Naive thymus-derived CD8-positive, alpha-beta T cell (primary cell): Measurements from ENCODE around the gene C4B. TPM values are rescaled to one million over a fixed set of nuclear protein-coding genes. Genes with fewer than 3 reads are reported as not detected.
"Not testable (repeated sequence)": the region's sequence is repeated elsewhere in the genome, so short reads cannot be mapped to it uniquely, and the experiment has no call there.

Source experiments
- ATAC-seq, 2 donors: fragments of 150-1000 bp; cut with Tn5 transposase in 1 of 2; sonication (Bioruptor Pico), chemical (Tn5 transposase) in 1 of 2; 1 replicate in 1 of 2; 2 replicates in 1 of 2; pipeline ENCODE4 v1.10.0; 2021; ENCODE audit warnings: mild to moderate bottlenecking in 2 of 2, moderate library complexity in 2 of 2
- POLR2A ChIA-PET: fragments of 350-600 bp; sonication (Branson Sonifier 250); formaldehyde crosslinking; loops from one replicate; lab custom pipeline; 2021; ENCODE audit warnings: antibody characterized with exemption; lab: Charles Lee
- DNase-seq, 10 donors: peaks; one replicate each; pipeline versions ENCODE4 v3.0.0 to v3.0.0-alpha.2; 2020 to 2022
- H3K27ac Mint-ChIP-seq, 10 donors: one replicate each; pipeline ENCODE4 v1.8.0; 2020 to 2022; ENCODE audit warnings: mild to moderate bottlenecking in 10 of 10, mixed read lengths in 10 of 10, moderate library complexity in 4 of 10, inconsistent platforms in 1 of 10
- H3K27me3 Mint-ChIP-seq, 5 donors: one replicate each; pipeline ENCODE4 v1.8.0; 2021 to 2022; ENCODE audit warnings: mixed read lengths in 5 of 5
- H3K36me3 Mint-ChIP-seq, 3 donors: one replicate each; pipeline ENCODE4 v1.8.0; 2020 to 2022; ENCODE audit warnings: mixed read lengths in 3 of 3, mild to moderate bottlenecking in 2 of 3, inconsistent platforms in 1 of 3
- H3K4me1 Mint-ChIP-seq, 4 donors: one replicate each; pipeline ENCODE4 v1.8.0; 2021 to 2022; ENCODE audit warnings: mixed read lengths in 4 of 4
- H3K4me3 Mint-ChIP-seq, 10 donors: one replicate each; pipeline ENCODE4 v1.8.0; 2020 to 2022; ENCODE audit warnings: mild to moderate bottlenecking in 10 of 10, mixed read lengths in 10 of 10, moderate library complexity in 6 of 10, inconsistent platforms in 1 of 10
- H3K9me3 Mint-ChIP-seq, 9 donors: one replicate each; pipeline ENCODE4 v1.8.0; 2020 to 2022; ENCODE audit warnings: mixed read lengths in 9 of 9, mild to moderate bottlenecking in 3 of 9, inconsistent platforms in 1 of 9, moderate library complexity in 1 of 9
- polyA plus RNA-seq, 3 donors: library from polyadenylated mRNA; unstranded; fragments of 300-500 nt; fragmentation: Illumina TruSeq; gene quantifications; one replicate each; pipeline ENCODE4 v1.2.3, GENCODE V29; 2021
- total RNA-seq, 8 experiments: library from RNA in 2 of 8; stranded (reverse) in 2 of 8; gene quantifications; one replicate each; pipeline ENCODE4 v1.2.3 and lab custom pipeline; 2021 to 2026

The C4B gene
- total and polyA plus RNA-seq, 5 experiments from 2014 or later: 0.31 to 8.7 (median 7.7) TPM; not detected in 2

DNA sequence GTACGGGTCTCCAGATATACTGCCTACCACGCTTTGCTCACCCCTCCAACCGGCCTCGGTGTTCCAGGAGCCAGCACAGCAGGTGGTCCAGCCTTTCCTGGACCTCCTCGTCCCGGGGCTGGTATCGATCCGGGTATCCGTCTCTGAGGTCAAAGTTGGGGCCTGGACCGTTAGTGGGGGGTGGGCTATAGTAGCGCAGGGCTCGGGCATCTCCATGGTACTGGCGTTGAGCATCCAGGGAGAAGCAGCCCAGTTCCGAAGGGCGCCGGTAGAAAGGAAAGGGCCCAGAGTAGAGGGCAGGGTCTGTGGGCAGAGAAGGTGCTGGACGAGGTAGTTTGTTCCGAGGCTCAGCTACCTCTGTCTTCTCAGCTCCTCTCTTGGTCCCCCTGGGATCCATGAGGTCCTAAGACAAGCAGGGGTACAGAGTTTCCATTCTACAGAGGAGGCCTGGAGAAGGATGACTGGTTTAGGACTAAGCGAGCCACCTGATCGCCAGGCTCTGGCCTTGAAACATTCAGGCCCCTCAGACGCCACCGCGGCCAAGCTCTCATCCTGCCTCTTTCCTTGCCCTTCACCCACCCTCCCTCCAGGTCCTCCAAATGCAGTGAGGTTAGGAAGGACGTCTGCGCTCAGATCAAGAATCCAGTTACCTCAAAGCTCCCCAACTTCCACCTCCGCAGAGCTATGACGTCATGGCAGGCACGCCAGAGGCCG, 43.2 kb upstream of the C4B start:
- Mint-ChIP-seq H3K27ac (peak overlapping the region; percentile 97 to 100 (median 100)), H3K36me3 (peaks cover 0 to 35% (median 0%) of the 10 kb centered on the region in 3 donors), H3K4me3 (peak overlapping the region; percentile 94 to 99 (median 98)), H3K27me3 (peaks cover 0 to 4% (median 0%) of the 10 kb centered on the region in 5 donors), H3K9me3 (no peaks in the 10 kb centered on the region), H3K4me1 (peaks cover 31 to 46% (median 45%) of the 10 kb centered on the region in 4 donors)
- DNase-seq (peak in 1 of 10 donors; percentile 0), ATAC-seq (peak in 1 of 2 donors; percentile 65)
- POLR2A ChIA-PET: interaction anchor here (0.5 to 5.6 kb wide), 16 partner anchors 11 to 874 kb away, joined by 3 to 119 read pairs (median 4); partner anchors contain the start of genes ABHD16A, BAG6, DDAH2 and DDX39B

DNA sequence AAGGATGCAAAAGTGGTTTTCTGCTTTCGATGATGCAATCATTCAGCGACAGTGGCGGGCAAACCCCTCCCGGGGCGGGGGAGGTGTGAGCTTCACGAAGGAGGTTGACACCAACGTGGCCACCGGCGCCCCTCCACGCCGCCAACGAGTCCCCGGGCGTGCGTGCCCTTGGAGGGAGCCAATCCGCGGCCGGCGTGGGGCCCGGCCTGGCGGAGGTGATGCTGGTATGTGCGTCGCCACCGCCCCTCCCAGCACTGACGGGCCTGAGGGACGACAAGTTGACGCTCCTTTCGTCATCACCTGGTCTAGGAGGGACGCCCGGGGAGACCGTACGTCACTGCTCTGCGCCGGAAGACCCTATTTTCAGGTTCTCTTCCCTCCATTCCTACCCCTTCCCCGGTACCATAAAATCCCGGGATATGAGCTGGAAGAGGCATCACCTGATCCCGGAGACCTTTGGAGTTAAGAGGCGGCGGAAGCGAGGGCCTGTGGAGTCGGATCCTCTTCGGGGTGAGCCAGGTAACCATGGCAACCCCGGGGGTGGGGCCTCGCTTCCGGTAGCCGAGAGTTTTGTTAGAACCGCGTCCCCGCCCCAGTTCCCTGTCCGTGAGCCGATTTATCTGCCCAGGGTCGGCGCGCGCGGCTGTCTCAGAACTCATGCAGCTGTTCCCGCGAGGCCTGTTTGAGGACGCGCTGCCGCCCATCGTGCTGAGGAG, 42.4 kb upstream of the C4B start, which contains the start of gene DXO:
Gene DXO (minus strand): TSS at position 146 of the 716 bp plus-strand sequence. CDS start 463 bp downstream, outside the sequence.
- peak within 1 kb of the TSS; percentile 94 to 99 (median 98) for H3K4me3 Mint-ChIP-seq
- peak; percentile 87 to 90 for ATAC-seq
- peaks cover 29 to 46% (median 42%) of the 10 kb centered on the region in 4 donors for H3K4me1 Mint-ChIP-seq
- DNase-seq: peak; percentile 89 to 100 (median 99)
- H3K27me3 Mint-ChIP-seq: peaks cover 0 to 4% (median 0%) of the 10 kb centered on the region in 5 donors
- peaks cover 0 to 31% (median 0%) of the 10 kb centered on the region in 3 donors for H3K36me3 Mint-ChIP-seq
- POLR2A ChIA-PET: interaction anchor here (0.5 to 5.6 kb wide), 17 partner anchors 12 to 873 kb away, joined by 3 to 119 read pairs (median 4); partner anchors contain the start of genes ABHD16A, BAG6, DDAH2 and DDX39B
- peak within 1 kb of the TSS; percentile 97 to 100 (median 100) for H3K27ac Mint-ChIP-seq
- H3K9me3 Mint-ChIP-seq: no peaks in the 10 kb centered on the region

DNA sequence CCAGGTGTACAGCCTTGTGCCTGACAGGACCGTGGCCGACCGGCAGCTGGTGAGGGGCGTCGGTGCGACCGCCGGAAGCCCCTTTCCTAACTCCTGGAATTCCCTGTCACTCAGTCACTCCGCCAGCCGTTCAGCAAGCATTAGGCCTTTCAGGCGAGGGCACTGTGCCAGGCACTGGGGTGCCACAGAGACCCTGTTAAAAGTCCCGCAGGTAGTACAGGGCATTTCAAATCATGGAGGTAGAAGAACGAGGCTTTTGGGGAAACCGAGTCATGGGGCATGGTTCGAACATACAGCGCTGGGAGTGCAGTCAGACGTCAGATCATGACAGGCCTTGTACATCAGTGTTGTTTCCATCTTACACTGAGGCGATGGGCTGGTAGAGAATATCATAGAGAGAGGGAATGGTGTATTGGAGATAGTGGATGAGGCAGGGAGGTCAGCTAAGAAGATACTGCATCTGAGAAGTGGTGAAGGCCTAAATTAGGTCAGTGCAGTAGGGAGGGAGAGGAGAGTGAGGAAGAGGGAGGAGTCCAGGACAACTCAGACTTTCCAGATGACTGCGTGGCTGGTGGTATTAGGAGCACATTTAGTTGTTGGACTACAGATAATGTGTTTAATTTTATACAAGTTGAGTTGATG, 41.8 kb upstream of the C4B start:
- Mint-ChIP-seq H3K4me1 (peaks cover 24 to 47% (median 39%) of the 10 kb centered on the region in 4 donors), H3K36me3 (peaks cover 0 to 24% (median 0%) of the 10 kb centered on the region in 3 donors), H3K27me3 (peaks cover 0 to 4% (median 0%) of the 10 kb centered on the region in 5 donors), H3K9me3 (no peaks in the 10 kb centered on the region), H3K4me3 (peak overlapping the region; percentile 94 to 99 (median 98)), H3K27ac (peak overlapping the region; percentile 97 to 100 (median 100))
- DNase-seq (peak in 1 of 10 donors; percentile 16), ATAC-seq (no peak)
- POLR2A ChIA-PET: interaction anchor here (0.9 to 5.6 kb wide), 10 partner anchors 13 to 431 kb away, joined by 3 to 119 read pairs (median 6); partner anchors contain the start of genes ABHD16A, BAG6, DDAH2 and DDX39B

DNA sequence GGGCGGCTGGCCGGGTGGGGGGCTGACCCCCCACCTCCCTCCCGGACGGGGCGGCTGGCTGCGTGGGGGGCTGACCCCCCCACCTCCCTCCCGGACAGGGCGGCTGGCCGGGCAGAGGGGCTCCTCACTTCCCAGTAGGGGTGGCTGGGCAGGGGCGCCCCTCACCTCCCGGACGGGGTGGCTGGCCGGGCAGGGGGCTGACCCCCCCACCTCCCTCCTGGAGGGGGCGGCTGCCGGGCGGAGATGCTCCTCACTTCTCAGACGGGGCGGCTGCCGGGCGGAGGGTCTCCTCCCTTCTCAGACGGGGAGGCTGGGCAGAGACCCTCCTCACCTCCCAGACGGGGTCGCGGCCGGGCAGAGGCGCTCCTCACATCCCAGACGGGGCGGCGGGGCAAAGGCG, 38.5 kb upstream of the C4B start:
- H3K4me1 Mint-ChIP-seq: peaks cover 25 to 50% (median 32%) of the 10 kb centered on the region in 4 donors
- H3K27ac Mint-ChIP-seq, H3K27me3 Mint-ChIP-seq, H3K9me3 Mint-ChIP-seq, H3K4me3 Mint-ChIP-seq, ATAC-seq, POLR2A ChIA-PET: not testable (repeated sequence)
- peak in 2 of 10 donors; percentile 15 to 55 for DNase-seq
- H3K36me3 Mint-ChIP-seq: peaks cover 0 to 10% (median 0%) of the 10 kb centered on the region in 3 donors

DNA sequence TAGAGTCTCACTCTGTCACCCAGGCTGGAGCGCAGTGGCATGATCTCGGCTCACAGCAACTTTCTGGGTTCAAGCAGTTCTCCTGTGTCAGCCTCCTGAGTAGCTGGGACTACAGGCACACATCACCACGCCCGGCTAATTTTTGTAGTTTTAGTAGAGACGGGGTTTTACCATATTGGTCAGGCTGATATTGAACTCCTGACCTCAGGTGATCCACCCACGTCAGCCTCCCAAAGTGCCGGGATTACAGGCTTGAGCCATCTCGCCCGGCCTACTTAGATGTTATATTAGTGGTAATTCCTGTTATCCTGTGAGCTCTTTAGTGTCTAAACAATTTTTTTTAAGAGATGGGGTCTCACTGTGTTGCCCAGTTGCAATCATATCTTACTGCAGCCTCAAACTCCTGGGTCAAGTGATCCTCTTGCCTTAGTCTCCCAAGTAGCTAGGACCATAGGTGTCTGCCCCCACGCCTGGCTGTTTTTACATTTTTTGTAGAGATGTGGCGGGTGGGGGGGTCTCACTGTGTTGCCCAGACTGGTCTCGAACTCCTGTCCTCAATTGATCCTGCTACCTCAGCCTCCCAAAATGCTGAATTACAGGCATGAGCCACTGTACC, 36.7 kb upstream of the C4B start:
- DNase-seq: peak in 1 of 10 donors; percentile 19
- Mint-ChIP-seq H3K27me3 (no peaks in the 10 kb centered on the region), H3K27ac (peak overlapping the region in 4 of 10 donors; percentile 17 to 70 (median 45)), H3K4me3 (no peak overlapping the region), H3K4me1 (peaks cover 14 to 35% (median 23%) of the 10 kb centered on the region in 4 donors), H3K36me3 (peaks cover 0 to 8% (median 0%) of the 10 kb centered on the region in 3 donors), H3K9me3 (no peaks in the 10 kb centered on the region)
- POLR2A ChIA-PET: interaction anchor here (0.7 kb wide), 1 partner anchor 130 kb away, joined by 3 read pairs; no protein-coding TSS in a partner anchor
- ATAC-seq: no peak

DNA sequence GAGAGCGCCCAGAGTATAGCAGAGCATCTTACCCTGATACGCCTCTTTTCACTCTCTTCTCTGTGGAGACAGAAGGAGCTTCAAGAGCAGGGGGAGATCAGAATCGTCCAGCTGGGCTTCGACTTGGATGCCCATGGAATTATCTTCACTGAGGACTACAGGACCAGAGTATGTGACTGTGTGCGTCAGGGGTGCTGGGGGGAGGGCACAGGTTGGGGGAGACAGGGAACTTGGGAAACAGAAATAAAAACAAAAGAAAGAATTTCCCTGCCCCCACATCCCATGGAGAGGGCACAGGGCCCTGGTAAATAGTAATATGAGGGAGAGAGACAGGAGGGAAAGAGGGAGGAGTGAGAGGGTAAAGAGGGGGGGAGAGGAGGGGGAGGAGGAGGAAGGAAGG, 35.8 kb upstream of the C4B start:
- peak in 2 of 10 donors; percentile 12 to 31 for DNase-seq
- POLR2A ChIA-PET: no interaction called here
- H3K27ac Mint-ChIP-seq: peak overlapping the region; percentile 32 to 95 (median 87)

DNA sequence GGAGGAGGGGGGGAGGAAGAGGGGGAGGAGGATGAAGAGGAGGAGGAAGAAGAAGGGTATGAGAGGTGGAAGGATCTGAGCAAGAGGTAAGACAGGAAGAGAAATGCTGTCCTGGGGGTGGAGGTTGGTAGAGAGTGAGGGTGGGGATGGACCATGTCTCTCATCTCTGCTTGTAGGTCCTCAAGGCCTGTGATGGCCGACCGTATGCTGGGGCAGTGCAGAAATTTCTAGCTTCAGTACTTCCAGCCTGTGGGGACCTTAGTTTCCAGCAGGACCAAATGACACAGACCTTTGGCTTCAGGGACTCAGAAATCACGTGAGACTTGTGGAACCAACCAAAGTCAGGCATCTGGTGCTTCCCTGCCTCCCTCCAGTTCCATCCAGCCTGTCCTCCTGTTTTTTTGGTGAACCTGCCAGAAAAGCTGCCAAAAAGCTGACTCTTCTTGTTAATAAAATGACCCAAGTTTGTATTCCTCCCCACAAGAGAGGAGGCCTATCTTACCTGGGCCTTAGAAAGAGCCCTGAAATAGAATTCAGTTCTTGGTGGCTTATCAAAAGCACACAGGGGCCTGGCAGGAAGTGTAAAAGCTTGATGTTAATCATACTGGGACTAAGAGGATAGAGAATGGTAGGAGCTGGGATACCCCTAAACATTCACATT, 35.2 kb upstream of the C4B start:
- POLR2A ChIA-PET: interaction anchor here (0.6 to 0.9 kb wide), 2 partner anchors 82 to 773 kb away, joined by 4 read pairs; partner anchors contain the start of gene EHMT2
- peak overlapping the region; percentile 23 to 95 (median 88) for H3K27ac Mint-ChIP-seq
- no peaks in the 10 kb centered on the region for H3K27me3 Mint-ChIP-seq
- peaks cover 0 to 6% (median 0%) of the 10 kb centered on the region in 3 donors for H3K36me3 Mint-ChIP-seq
- DNase-seq (peak in 1 of 10 donors; percentile 9), ATAC-seq (peak in 1 of 2 donors; percentile 48)
- H3K9me3 Mint-ChIP-seq: no peaks in the 10 kb centered on the region
- peaks cover 5 to 23% (median 14%) of the 10 kb centered on the region in 4 donors for H3K4me1 Mint-ChIP-seq
- H3K4me3 Mint-ChIP-seq: peak overlapping the region in 5 of 10 donors; percentile 4 to 56 (median 43)

More for the DNA sequence above, 35.8 kb upstream of the C4B start:
- Mint-ChIP-seq H3K9me3 (no peaks in the 10 kb centered on the region), H3K4me1 (peaks cover 5 to 27% (median 16%) of the 10 kb centered on the region in 4 donors), H3K4me3 (peak overlapping the region in 6 of 10 donors; percentile 3 to 69 (median 47)), H3K27me3 (no peaks in the 10 kb centered on the region), H3K36me3 (peaks cover 0 to 8% (median 0%) of the 10 kb centered on the region in 3 donors)
- ATAC-seq: no peak

DNA sequence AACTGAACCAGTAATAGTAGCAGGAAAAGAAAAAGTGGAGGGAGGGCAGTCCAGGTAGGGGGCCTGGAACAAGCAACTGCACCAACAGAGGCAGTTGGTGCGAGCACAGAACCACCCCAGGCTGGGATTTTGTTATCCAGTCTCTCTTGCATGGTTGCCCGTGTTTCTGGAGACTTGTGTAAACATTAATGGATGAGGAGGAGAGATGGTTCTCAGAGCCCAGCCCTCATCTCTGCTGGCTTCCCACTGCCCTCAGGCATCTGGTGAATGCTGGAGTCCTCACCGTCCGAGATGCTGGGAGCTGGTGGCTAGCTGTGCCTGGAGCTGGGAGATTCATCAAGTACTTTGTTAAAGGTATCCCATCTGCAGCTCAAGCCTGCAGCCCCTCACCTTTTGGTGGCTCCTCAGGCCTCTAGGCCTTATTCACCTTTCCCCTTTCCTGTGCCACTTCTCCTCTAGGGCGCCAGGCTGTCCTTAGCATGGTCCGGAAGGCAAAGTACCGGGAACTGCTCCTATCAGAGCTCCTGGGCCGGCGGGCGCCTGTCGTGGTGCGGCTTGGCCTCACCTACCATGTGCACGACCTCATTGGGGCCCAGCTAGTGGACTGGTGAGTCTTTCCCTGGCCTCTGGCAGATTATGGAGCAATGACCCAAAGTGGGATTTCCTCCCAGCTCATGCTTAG, 34.3 kb upstream of the C4B start:
- H3K4me3 Mint-ChIP-seq, H3K9me3 Mint-ChIP-seq, H3K27me3 Mint-ChIP-seq, H3K36me3 Mint-ChIP-seq, ATAC-seq: not testable (repeated sequence)
- peak overlapping the region in 9 of 10 donors; percentile 20 to 95 (median 86) for H3K27ac Mint-ChIP-seq
- POLR2A ChIA-PET: interaction anchor here (0.6 to 0.9 kb wide), 2 partner anchors 83 to 774 kb away, joined by 4 read pairs; partner anchors contain the start of gene EHMT2
- DNase-seq: peak in 1 of 10 donors; percentile 42
- H3K4me1 Mint-ChIP-seq: peaks cover 2 to 20% (median 14%) of the 10 kb centered on the region in 4 donors

DNA sequence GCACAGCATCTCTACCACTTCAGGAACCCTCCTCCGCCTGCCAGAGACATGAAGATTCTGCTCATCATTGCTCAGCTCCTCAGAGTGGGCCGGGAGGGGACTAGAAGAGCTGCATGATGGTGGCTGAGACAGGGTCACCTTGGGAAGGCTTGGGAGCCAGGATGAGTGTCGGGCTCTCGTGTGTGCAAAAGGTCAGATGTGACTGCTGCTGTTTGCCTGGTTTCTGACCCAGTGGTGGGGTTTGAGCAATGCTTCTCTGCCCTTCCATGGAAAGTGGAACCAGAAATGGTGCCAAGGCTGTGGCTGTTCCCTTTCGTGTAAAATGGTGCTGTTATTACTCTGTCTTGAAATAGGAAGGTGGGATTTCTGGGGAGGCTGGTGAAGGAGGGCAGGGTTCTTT, 33.6 kb upstream of the C4B start:
- ATAC-seq, H3K36me3 Mint-ChIP-seq, H3K27me3 Mint-ChIP-seq, H3K9me3 Mint-ChIP-seq, H3K27ac Mint-ChIP-seq, POLR2A ChIA-PET, H3K4me3 Mint-ChIP-seq, DNase-seq: not testable (repeated sequence)
- peaks cover 2 to 19% (median 14%) of the 10 kb centered on the region in 4 donors for H3K4me1 Mint-ChIP-seq

DNA sequence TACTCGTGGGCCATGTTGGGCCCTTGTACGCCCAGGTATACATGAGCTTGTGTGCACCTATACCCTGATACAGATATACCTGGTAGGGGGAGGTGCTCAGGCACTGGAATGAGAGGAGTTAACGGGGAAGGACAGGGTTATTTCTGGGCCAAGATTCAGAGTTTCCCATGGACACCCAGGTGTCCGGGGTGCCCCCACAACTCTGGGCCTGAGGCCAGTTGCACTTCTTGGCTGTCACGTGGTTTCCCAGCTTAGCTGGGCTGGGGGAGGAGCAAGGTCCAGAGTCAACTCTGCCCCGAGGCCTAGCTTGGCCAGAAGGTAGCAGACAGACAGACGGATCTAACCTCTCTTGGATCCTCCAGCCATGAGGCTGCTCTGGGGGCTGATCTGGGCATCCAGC, 32.9 kb upstream of the C4B start, which contains the start of gene C4A:
Gene C4A (plus strand): TSS at position 314 of the 400 bp plus-strand sequence. CDS start 51 bp downstream, at position 365.
- POLR2A ChIA-PET, H3K9me3 Mint-ChIP-seq, ATAC-seq, H3K27me3 Mint-ChIP-seq, H3K4me3 Mint-ChIP-seq, H3K36me3 Mint-ChIP-seq, H3K27ac Mint-ChIP-seq, DNase-seq: not testable (repeated sequence)
- peaks cover 2 to 19% (median 14%) of the 10 kb centered on the region in 4 donors for H3K4me1 Mint-ChIP-seq
